HEK293T (cell line): ENCODE data around the gene PEX14.

ENCODE experiments used
- CTCF ChIA-PET: fragments of 350-600 bp; formaldehyde crosslinking; extraction: SDS; loops from one replicate; lab custom pipeline; 2021; ENCODE audit warnings: antibody characterized with exemption, inconsistent platforms; lab: Yijun Ruan, JAX
- POLR2A ChIA-PET: fragments of 350-600 bp; formaldehyde crosslinking; extraction: SDS; loops from one replicate; lab custom pipeline; 2020; ENCODE audit warnings: antibody characterized with exemption, inconsistent platforms; lab: Yijun Ruan, JAX
- DNase-seq: peaks from one replicate; pipeline ENCODE4 v3.0.0; 2012; ENCODE audit warnings: mixed read lengths; ENCODE audit errors: extremely low spot score
- ARNT ChIP-seq: fragments of 450-650 bp; IDR thresholded peaks from 2 replicates; pipeline ENCODE4 v1.6.1; 2017; ENCODE audit warnings: mild to moderate bottlenecking
- BHLHE40 ChIP-seq: fragments of 450-650 bp; IDR thresholded peaks from 2 replicates; pipeline ENCODE4 v1.6.1; 2016; ENCODE audit warnings: mild to moderate bottlenecking, moderate library complexity, borderline replicate concordance
- CTBP1 ChIP-seq: fragments of 450-650 bp; IDR thresholded peaks from 2 replicates; pipeline ENCODE4 v1.6.1; 2016; ENCODE audit warnings: borderline replicate concordance
- ELF4 ChIP-seq: fragments of 450-650 bp; IDR thresholded peaks from 2 replicates; pipeline ENCODE4 v1.6.1; 2017; ENCODE audit warnings: antibody characterized with exemption
- FOXA1 ChIP-seq: fragments of 450-650 bp; IDR thresholded peaks from 2 replicates; pipeline ENCODE4 v1.6.1; 2016; ENCODE audit warnings: mild to moderate bottlenecking
- FOXK2 ChIP-seq: fragments of 450-650 bp; IDR thresholded peaks from 2 replicates; pipeline ENCODE4 v1.6.1; 2016; ENCODE audit warnings: mild to moderate bottlenecking
- FOXM1 ChIP-seq: fragments of 450-650 bp; IDR thresholded peaks from 2 replicates; pipeline ENCODE4 v1.6.1; 2017; ENCODE audit warnings: mild to moderate bottlenecking, borderline replicate concordance
- HDGF ChIP-seq: fragments of 450-650 bp; IDR thresholded peaks from 2 replicates; pipeline ENCODE4 v1.6.1; 2017; ENCODE audit warnings: antibody characterized with exemption, borderline replicate concordance
- L3MBTL2 ChIP-seq: fragments of 450-650 bp; conservative IDR thresholded peaks from 2 replicates; pipeline ENCODE4 v1.6.1; 2016; ENCODE audit warnings: mild to moderate bottlenecking
- LEF1 ChIP-seq: fragments of 450-650 bp; IDR thresholded peaks from 2 replicates; pipeline ENCODE4 v1.6.1; 2017; ENCODE audit warnings: mild to moderate bottlenecking, borderline replicate concordance
- NFRKB ChIP-seq: fragments of 450-650 bp; IDR thresholded peaks from 2 replicates; pipeline ENCODE4 v1.6.1; 2016; ENCODE audit warnings: mild to moderate bottlenecking, moderate library complexity
- PKNOX1 ChIP-seq: fragments of 450-650 bp; IDR thresholded peaks from 2 replicates; pipeline ENCODE4 v1.6.1; 2016
- SP1 ChIP-seq: fragments of 450-650 bp; IDR thresholded peaks from 2 replicates; pipeline ENCODE4 v1.6.1; 2017
- SUZ12 ChIP-seq: fragments of 450-650 bp; IDR thresholded peaks from 2 replicates; pipeline ENCODE4 v1.6.1; 2016; ENCODE audit warnings: mild to moderate bottlenecking
- TARDBP ChIP-seq: fragments of 450-650 bp; IDR thresholded peaks from 2 replicates; pipeline ENCODE4 v1.6.1; 2016
- ZNF384 ChIP-seq: fragments of 450-650 bp; IDR thresholded peaks from 2 replicates; pipeline ENCODE4 v1.6.1; 2016

The PEX14 gene

DNA sequence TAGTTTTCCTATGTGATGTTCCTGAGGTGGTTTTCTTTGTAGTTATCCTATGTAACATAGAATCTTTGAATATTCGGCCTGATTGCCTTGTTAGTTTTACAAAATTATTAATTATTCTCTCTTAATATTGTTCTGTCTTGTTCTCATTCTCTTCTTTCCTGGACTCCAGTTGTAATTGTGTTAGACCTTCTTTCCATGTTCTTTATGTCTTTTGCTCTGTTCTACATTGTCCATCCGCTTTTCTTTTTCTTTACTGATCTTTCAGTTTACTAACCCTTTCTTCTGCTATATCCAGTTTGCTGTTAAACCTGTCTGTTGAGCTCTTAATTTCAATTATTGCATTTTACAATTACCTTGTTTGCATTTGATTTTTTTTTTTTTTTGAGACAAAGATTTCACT, 89.3 kb downstream of the PEX14 start:
- TF ChIP-seq ZNF384 (peak; percentile 68), SUZ12 (no peak), ARNT (no peak)
- DNase-seq, result no peak
- ChIA-PET CTCF (no interaction called here), POLR2A (no interaction called here)

DNA sequence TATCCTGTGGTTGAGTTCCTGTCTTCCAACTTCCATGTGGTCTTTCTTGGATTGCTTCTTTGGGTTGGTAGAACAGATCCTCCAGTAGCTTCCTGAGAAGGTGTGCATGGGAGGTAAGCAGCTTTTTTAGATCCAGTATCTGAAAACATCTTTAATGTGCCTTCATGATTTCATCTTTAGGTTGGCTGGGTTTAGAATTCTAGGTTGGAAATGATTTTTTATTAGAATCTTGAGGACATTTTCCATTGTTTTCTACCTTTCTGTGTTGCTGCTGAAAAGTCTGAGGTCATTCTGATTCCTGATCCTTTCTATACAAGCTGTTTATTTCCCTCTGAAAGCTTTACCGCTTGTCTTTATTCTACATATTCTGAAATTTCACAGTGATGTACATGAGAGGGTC, 94.8 kb downstream of the PEX14 start:
- ChIA-PET CTCF (interaction anchor here (0.7 kb wide), 1 partner anchor 64 kb away, joined by 3 read pairs; no protein-coding TSS in a partner anchor), POLR2A (no interaction called here)
- TF ChIP-seq FOXA1 (no peak), L3MBTL2 (no peak), BHLHE40 (no peak), LEF1 (no peak), TARDBP (no peak), SUZ12 (no peak), ZNF384 (no peak), SP1 (no peak), NFRKB (no peak), PKNOX1 (no peak), CTBP1 (no peak), HDGF (no peak), ELF4 (no peak), ARNT (no peak), FOXM1 (no peak), FOXK2 (no peak)
- no peak for DNase-seq

- POLR2A ChIA-PET, result no interaction called here
- no peak for TF ChIP-seq L3MBTL2
- no peak for TF ChIP-seq NFRKB
- TF ChIP-seq SP1, result no peak
- TF ChIP-seq FOXM1, result no peak
- no peak for TF ChIP-seq LEF1
- TF ChIP-seq FOXK2, result no peak
- TF ChIP-seq ZNF384, result no peak
- TF ChIP-seq FOXA1, result no peak
- CTCF ChIA-PET, result no interaction called here
- no peak for DNase-seq
Observed at GRCh38 chr1:10575616-10576015, 100.9 kb downstream of the PEX14 start.

DNA sequence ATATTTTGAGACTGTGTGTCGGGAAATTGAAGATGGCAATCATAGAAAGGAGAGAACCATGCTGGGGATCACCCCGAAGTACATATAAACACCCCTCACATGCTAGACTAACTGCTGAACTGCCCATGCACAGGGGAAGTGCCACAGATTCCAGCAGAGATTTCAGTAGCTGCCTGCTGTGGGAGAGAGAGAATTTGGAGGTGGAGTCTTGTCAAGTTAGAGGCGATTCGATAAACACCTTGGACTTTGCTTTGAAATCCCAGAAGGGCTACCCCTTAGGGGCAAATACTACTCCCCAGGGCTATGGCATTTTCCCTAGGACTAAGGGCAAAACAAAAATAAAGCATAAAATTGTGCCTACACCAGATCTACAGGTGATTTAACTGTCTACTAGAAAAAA, 103.3 kb downstream of the PEX14 start:
- ChIA-PET POLR2A (no interaction called here), CTCF (no interaction called here)
- DNase-seq, result no peak
- TF ChIP-seq ZNF384, result no peak
- no peak for TF ChIP-seq L3MBTL2
- no peak for TF ChIP-seq NFRKB
- TF ChIP-seq ARNT, result no peak
- TF ChIP-seq SUZ12, result no peak
- TF ChIP-seq ELF4, result no peak
- no peak for TF ChIP-seq HDGF
- TF ChIP-seq FOXA1, result no peak
- no peak for TF ChIP-seq TARDBP
- no peak for TF ChIP-seq FOXK2

- ChIA-PET CTCF (no interaction called here), POLR2A (no interaction called here)
- no peak for TF ChIP-seq NFRKB
- TF ChIP-seq SP1, result no peak
- TF ChIP-seq FOXM1, result no peak
- no peak for TF ChIP-seq SUZ12
- TF ChIP-seq FOXK2, result no peak
- TF ChIP-seq TARDBP, result no peak
- TF ChIP-seq HDGF, result no peak
- no peak for TF ChIP-seq L3MBTL2
- TF ChIP-seq BHLHE40, result no peak
- TF ChIP-seq FOXA1, result no peak
- DNase-seq, result no peak
Observed at GRCh38 chr1:10583641-10584040, 108.9 kb downstream of the PEX14 start.

GRCh38 chr1:10585242-10585641, 110.5 kb downstream of the PEX14 start:
- CTCF ChIA-PET, result no interaction called here
- no peak for DNase-seq
- POLR2A ChIA-PET, result no interaction called here
- TF ChIP-seq TARDBP, result no peak
- TF ChIP-seq HDGF, result no peak
- no peak for TF ChIP-seq NFRKB
- no peak for TF ChIP-seq ARNT
- no peak for TF ChIP-seq BHLHE40

- ChIA-PET CTCF (no interaction called here), POLR2A (no interaction called here)
- DNase-seq, result no peak
- TF ChIP-seq SP1 (no peak), ZNF384 (no peak), TARDBP (no peak), CTBP1 (no peak), FOXK2 (no peak), HDGF (no peak), ELF4 (no peak), FOXM1 (no peak), ARNT (no peak), NFRKB (no peak), L3MBTL2 (no peak), SUZ12 (no peak), BHLHE40 (no peak), PKNOX1 (no peak), FOXA1 (no peak), LEF1 (no peak)
Observed at GRCh38 chr1:10586125-10586524, 111.4 kb downstream of the PEX14 start.

GRCh38 chr1:10588640-10589039, 113.9 kb downstream of the PEX14 start:
- CTCF ChIA-PET, result no interaction called here
- no peak for TF ChIP-seq HDGF
- TF ChIP-seq L3MBTL2, result no peak
- no peak for TF ChIP-seq SUZ12
- TF ChIP-seq TARDBP, result no peak
- TF ChIP-seq ELF4, result no peak
- no peak for TF ChIP-seq BHLHE40
- TF ChIP-seq NFRKB, result no peak
- no peak for TF ChIP-seq FOXA1
- no peak for TF ChIP-seq LEF1
- TF ChIP-seq SP1, result no peak
- TF ChIP-seq FOXK2, result no peak
- TF ChIP-seq PKNOX1, result no peak
- no peak for TF ChIP-seq FOXM1
- no peak for TF ChIP-seq CTBP1
- TF ChIP-seq ARNT, result no peak
- TF ChIP-seq ZNF384, result no peak
- POLR2A ChIA-PET, result no interaction called here
- DNase-seq, result no peak
